Lower lobe of right lung (tissue), 2 donors: ENCODE measurements around the gene SIGLEC8. TPM values are rescaled to one million over a fixed set of nuclear protein-coding genes. Genes with fewer than 3 reads are reported as not detected.

Experiments used
- ATAC-seq, 2 donors: fragments of 200-7000 bp; cut with Tn5 transposase; one replicate each; pipeline ENCODE4 v1.9.1; 2020 to 2022; ENCODE audit warnings: mild to moderate bottlenecking in 2 of 2, moderate library complexity in 2 of 2
- DNase-seq: peaks from one replicate; pipeline ENCODE4 v3.0.0-alpha.2; 2020
- H3K27ac ChIP-seq: fragments of 200-600 bp; one replicate; pipeline ENCODE4 v1.8.0; 2022
- H3K27me3 ChIP-seq: fragments of 200-600 bp; one replicate; pipeline ENCODE4 v1.8.0; 2022; ENCODE audit warnings: low read depth
- H3K36me3 ChIP-seq: fragments of 200-600 bp; one replicate; pipeline ENCODE4 v1.8.0; 2022; ENCODE audit warnings: mild to moderate bottlenecking
- H3K4me1 ChIP-seq: fragments of 200-600 bp; one replicate; pipeline ENCODE4 v1.8.0; 2022
- H3K4me3 ChIP-seq: fragments of 200-600 bp; one replicate; pipeline ENCODE4 v1.8.0; 2022; ENCODE audit warnings: mild to moderate bottlenecking
- H3K9me3 ChIP-seq: fragments of 200-600 bp; one replicate; pipeline ENCODE4 v1.8.0; 2022
- intact Hi-C: fragments of 100-400 bp; cut with DNase I; formaldehyde crosslinking; loops from one replicate; pipeline ENCODE4 v1.11.0; 2022
- total RNA-seq: library from RNA; stranded (reverse); fragmentation: NEBNext Ultra II Directional; extraction: Animal tissue kit (Norgen Biotek cat#: 25700); gene quantifications from one replicate; pipeline ENCODE4 v1.2.1, GENCODE V29; 2021
- TF ChIP-seq, protein P1 (sequence below): fragments of 200-600 bp; IDR thresholded peaks from one replicate; pipeline ENCODE4 v1.8.0; 2022; ENCODE audit warnings: antibody characterized with exemption, mild to moderate bottlenecking
- donor health status: DM: no; HTN: yes; CAD: no; lungs with severe emphysema.

The SIGLEC8 gene
- total RNA-seq, 1 donor from 2014 or later = 3.0 TPM

DNA sequence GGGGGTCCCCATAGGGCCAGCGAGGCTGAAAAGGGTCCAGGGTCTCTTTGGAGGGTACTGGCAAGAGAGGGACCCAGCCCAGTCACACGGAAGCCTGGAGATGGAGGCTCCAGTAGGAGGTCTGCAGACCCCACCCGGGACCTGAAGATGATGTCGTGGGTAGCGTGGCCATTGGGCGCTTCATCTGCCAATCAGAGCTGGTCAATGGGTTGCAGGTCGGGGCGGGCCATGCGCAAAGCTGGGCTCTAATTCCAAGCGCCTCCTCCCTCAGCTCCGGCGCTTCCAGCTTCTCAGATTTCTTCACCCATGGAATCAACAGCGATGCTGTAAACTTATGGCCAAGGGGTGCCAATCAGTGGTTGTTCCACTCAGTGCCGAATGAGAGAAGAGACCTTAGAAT is 32.4 kb upstream of the SIGLEC8 start:
- DNase-seq = no peak
- Histone ChIP-seq H3K4me3 (no peak overlapping the region), H3K9me3 (no peaks in the 10 kb centered on the region), H3K36me3 (no peaks in the 10 kb centered on the region), H3K27me3 (peaks cover 5% of the 10 kb centered on the region), H3K27ac (no peak overlapping the region), H3K4me1 (peaks cover 7% of the 10 kb centered on the region)
- TF ChIP-seq, protein P1, sequence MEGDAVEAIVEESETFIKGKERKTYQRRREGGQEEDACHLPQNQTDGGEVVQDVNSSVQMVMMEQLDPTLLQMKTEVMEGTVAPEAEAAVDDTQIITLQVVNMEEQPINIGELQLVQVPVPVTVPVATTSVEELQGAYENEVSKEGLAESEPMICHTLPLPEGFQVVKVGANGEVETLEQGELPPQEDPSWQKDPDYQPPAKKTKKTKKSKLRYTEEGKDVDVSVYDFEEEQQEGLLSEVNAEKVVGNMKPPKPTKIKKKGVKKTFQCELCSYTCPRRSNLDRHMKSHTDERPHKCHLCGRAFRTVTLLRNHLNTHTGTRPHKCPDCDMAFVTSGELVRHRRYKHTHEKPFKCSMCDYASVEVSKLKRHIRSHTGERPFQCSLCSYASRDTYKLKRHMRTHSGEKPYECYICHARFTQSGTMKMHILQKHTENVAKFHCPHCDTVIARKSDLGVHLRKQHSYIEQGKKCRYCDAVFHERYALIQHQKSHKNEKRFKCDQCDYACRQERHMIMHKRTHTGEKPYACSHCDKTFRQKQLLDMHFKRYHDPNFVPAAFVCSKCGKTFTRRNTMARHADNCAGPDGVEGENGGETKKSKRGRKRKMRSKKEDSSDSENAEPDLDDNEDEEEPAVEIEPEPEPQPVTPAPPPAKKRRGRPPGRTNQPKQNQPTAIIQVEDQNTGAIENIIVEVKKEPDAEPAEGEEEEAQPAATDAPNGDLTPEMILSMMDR = no peak
- no peak for ATAC-seq
- intact Hi-C loops = no loop called here

GRCh38 chr19:51489113-51489512 is 30.9 kb upstream of the SIGLEC8 start:
- TF ChIP-seq, protein P1 = no peak
- H3K4me1 ChIP-seq = peaks cover 7% of the 10 kb centered on the region
- no peak overlapping the region for H3K4me3 ChIP-seq
- H3K27me3 ChIP-seq = peaks cover 5% of the 10 kb centered on the region
- ATAC-seq = no peak
- no peaks in the 10 kb centered on the region for H3K36me3 ChIP-seq
- H3K27ac ChIP-seq = no peak overlapping the region
- no peaks in the 10 kb centered on the region for H3K9me3 ChIP-seq
- DNase-seq = no peak
- intact Hi-C loops = no loop called here

GRCh38 chr19:51488491-51488890 is 30.2 kb upstream of the SIGLEC8 start:
- Histone ChIP-seq H3K27me3 (peaks cover 5% of the 10 kb centered on the region), H3K36me3 (no peaks in the 10 kb centered on the region), H3K27ac (no peak overlapping the region), H3K9me3 (no peaks in the 10 kb centered on the region), H3K4me1 (peaks cover 3% of the 10 kb centered on the region), H3K4me3 (no peak overlapping the region)
- DNase-seq (no peak), ATAC-seq (no peak)
- TF ChIP-seq, protein P1 = no peak
- intact Hi-C loops = no loop called here

- Histone ChIP-seq H3K4me1 (no peaks in the 10 kb centered on the region), H3K27ac (no peak overlapping the region), H3K36me3 (no peaks in the 10 kb centered on the region), H3K4me3 (no peak overlapping the region), H3K27me3 (peaks cover 5% of the 10 kb centered on the region), H3K9me3 (no peaks in the 10 kb centered on the region)
- ATAC-seq = no peak
- TF ChIP-seq, protein P1 = no peak
- no peak for DNase-seq
- intact Hi-C loops = no loop called here
Observed at GRCh38 chr19:51485960-51486660, 27.9 kb upstream of the SIGLEC8 start.

GRCh38 chr19:51480590-51480989 is 22.3 kb upstream of the SIGLEC8 start:
- no peak overlapping the region for H3K27ac ChIP-seq
- H3K27me3 ChIP-seq = peaks cover 14% of the 10 kb centered on the region

More at GRCh38 chr19:51480590-51480989, 22.3 kb upstream of the SIGLEC8 start:
- TF ChIP-seq, protein P1 = no peak
- no peaks in the 10 kb centered on the region for H3K4me1 ChIP-seq
- H3K36me3 ChIP-seq = no peaks in the 10 kb centered on the region
- intact Hi-C loops = no loop called here
- no peaks in the 10 kb centered on the region for H3K9me3 ChIP-seq
- H3K4me3 ChIP-seq = no peak overlapping the region
- no peak for DNase-seq
- no peak for ATAC-seq
